ENCODE data around the gene PHLDA3.

DNA sequence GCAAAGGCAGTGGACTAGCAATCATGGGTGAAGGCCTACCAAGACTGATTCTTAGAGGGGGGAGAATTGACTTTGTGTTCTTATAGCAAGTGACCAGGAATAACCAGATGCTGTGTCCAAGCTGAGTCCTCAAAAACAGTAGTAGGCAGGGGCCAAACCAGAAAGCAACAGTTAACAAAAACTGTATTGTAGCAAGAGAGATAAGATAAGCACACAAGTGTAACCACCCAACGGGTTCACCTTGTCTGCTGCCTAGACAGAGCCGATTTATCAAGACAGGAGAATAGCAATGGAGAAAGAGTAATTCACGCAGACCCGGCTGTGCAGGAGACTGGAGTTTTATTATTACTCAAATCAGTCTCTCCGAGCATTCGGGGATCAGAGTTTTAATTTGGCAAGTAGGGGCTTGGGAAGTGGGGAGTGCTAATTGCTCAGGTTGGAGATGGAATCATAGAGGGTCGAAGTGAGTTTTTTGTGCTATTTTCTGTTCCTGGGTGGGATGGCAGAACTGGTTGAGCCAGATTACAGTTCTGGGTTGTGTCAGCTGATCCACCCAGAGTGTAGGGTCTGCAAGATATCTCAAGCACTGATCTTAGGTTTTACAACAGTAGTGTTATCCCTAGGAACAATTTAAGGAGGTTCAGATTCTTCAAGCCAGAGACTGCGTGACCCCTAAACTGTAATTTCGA, 46.2 kb upstream of the PHLDA3 start:
- TF ChIP-seq, protein P1, sequence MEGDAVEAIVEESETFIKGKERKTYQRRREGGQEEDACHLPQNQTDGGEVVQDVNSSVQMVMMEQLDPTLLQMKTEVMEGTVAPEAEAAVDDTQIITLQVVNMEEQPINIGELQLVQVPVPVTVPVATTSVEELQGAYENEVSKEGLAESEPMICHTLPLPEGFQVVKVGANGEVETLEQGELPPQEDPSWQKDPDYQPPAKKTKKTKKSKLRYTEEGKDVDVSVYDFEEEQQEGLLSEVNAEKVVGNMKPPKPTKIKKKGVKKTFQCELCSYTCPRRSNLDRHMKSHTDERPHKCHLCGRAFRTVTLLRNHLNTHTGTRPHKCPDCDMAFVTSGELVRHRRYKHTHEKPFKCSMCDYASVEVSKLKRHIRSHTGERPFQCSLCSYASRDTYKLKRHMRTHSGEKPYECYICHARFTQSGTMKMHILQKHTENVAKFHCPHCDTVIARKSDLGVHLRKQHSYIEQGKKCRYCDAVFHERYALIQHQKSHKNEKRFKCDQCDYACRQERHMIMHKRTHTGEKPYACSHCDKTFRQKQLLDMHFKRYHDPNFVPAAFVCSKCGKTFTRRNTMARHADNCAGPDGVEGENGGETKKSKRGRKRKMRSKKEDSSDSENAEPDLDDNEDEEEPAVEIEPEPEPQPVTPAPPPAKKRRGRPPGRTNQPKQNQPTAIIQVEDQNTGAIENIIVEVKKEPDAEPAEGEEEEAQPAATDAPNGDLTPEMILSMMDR (conservative IDR thresholded peaks at IDR 0.05 in 1 of 2, IDR thresholded peaks at IDR 0.05 in 1 of 2; ENCODE audit: extremely low read depth in 1 of 2, insufficient read depth in 1 of 2, low read depth in 1 of 2, low read length in 2 of 2) = no peak
- no peak for TF ChIP-seq EZH2 (IDR thresholded peaks at IDR 0.05; ENCODE audit: borderline replicate concordance, low read length)

Data from mammary epithelial cell (primary cell).